Subcutaneous abdominal adipose tissue (tissue), 5 donors: Measurements from ENCODE around the gene PRR33.

Experiments
- H3K27ac ChIP-seq: one replicate; pipeline ENCODE4 v1.7.0; 2013; ENCODE audit warnings: low read depth, mild to moderate bottlenecking, inconsistent platforms, low read length, moderate library complexity
- H3K27me3 ChIP-seq, 5 donors: one replicate each; pipeline ENCODE4 v1.7.0; 2013; ENCODE audit warnings: low read length in 5 of 5, inconsistent platforms in 1 of 5; ENCODE audit not compliant: control insufficient read depth in 5 of 5, insufficient read depth in 4 of 5
- H3K36me3 ChIP-seq, 5 donors: one replicate each; pipeline ENCODE4 v1.7.0; 2013; ENCODE audit warnings: low read length in 5 of 5; ENCODE audit not compliant: control insufficient read depth in 5 of 5, insufficient read depth in 5 of 5
- H3K4me1 ChIP-seq, 5 donors: one replicate each; pipeline ENCODE4 v1.7.0; 2013; ENCODE audit warnings: low read length in 5 of 5, mild to moderate bottlenecking in 3 of 5, moderate library complexity in 1 of 5; ENCODE audit not compliant: control insufficient read depth in 5 of 5, insufficient read depth in 5 of 5
- H3K4me3 ChIP-seq, 5 donors: one replicate each; pipeline ENCODE4 v1.7.0; 2013; ENCODE audit warnings: low read length in 5 of 5, low read depth in 1 of 5
- H3K9ac ChIP-seq, 5 donors: one replicate each; pipeline ENCODE4 v1.7.0; 2013; ENCODE audit warnings: low read length in 5 of 5, mild to moderate bottlenecking in 4 of 5, moderate library complexity in 3 of 5
- H3K9me3 ChIP-seq, 5 donors: one replicate each; pipeline ENCODE4 v1.7.0; 2013; ENCODE audit warnings: low read length in 5 of 5; ENCODE audit not compliant: control insufficient read depth in 5 of 5
- donor health status: healthy.
- donor health status: healthy.
- donor health status: healthy.
- donor health status: healthy.
- donor health status: healthy.

Gene PRR33

DNA sequence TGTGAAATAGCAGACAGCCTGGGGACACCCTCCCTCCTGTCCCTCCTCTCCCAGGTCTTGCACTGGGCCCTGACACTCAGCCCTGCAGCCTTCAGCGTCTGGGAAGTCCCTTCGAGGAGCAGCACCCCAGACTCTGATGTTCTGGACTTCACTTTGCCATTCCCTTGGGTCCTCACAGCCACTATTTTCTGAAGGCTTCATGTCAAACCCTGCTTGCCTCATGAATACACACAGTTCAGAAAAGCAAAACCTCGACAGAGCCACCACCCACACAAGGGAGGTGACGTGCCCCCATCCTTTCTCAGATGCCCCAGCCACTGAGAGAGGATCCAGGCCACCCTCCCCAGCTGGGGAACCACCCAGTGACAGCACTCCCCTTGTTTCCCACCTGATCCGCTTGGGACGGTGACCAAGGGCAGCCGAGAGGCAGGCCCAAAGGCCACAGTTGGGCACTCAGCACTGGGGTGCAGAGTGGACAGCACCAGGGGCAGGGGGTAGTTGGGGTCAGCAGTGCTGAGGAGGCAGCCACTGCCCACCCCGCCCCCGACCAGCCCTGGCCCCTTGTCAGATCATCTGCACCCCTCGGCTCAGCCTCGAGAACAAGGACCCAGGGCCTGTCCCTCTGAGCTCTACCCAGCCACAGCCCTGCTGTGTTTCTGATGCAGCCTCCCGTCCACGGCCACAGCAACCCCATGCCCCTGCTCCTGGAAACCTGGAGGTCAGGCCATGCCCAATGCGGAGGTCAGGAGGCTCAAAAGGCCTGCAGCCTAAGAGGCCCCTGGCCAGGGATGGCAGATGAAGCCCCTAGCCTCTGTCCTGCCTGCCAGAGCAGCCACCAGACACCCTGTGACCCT, 24.7 kb upstream of the PRR33 start:
- H3K9me3 ChIP-seq: no peaks in the 10 kb centered on the region
- H3K27ac ChIP-seq: no peak overlapping the region
- no peaks in the 10 kb centered on the region for H3K36me3 ChIP-seq
- H3K27me3 ChIP-seq: peaks cover 0 to 12% (median 2%) of the 10 kb centered on the region in 5 donors
- H3K4me3 ChIP-seq: no peak overlapping the region
- peak overlapping the region in 1 of 5 donors; percentile 30 for H3K9ac ChIP-seq
- peaks cover under 1 to 73% (median 29%) of the 10 kb centered on the region in 5 donors for H3K4me1 ChIP-seq

DNA sequence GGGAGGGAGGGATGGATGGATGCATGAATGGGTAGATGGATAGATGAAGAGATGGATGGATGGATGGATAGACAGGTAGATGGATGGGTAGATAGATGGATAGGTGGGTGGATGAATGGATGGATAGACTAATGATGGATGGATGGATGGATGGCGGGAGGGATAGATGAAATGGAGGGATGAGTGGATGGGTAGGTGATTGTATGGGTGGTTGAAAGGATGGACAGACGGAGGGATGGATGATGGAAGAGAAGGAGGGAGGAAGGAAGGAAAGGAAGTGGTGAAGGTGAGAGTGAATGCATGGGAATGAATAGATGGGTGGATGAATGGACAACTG, 24.1 kb upstream of the PRR33 start:
- H3K9me3 ChIP-seq: no peaks in the 10 kb centered on the region
- H3K27ac ChIP-seq: no peak overlapping the region
- H3K36me3 ChIP-seq: no peaks in the 10 kb centered on the region
- no peak overlapping the region for H3K4me3 ChIP-seq
- peaks cover 0 to 70% (median 23%) of the 10 kb centered on the region in 5 donors for H3K4me1 ChIP-seq
- H3K27me3 ChIP-seq: peaks cover 0 to 12% (median 2%) of the 10 kb centered on the region in 5 donors
- H3K9ac ChIP-seq: no peak overlapping the region

DNA sequence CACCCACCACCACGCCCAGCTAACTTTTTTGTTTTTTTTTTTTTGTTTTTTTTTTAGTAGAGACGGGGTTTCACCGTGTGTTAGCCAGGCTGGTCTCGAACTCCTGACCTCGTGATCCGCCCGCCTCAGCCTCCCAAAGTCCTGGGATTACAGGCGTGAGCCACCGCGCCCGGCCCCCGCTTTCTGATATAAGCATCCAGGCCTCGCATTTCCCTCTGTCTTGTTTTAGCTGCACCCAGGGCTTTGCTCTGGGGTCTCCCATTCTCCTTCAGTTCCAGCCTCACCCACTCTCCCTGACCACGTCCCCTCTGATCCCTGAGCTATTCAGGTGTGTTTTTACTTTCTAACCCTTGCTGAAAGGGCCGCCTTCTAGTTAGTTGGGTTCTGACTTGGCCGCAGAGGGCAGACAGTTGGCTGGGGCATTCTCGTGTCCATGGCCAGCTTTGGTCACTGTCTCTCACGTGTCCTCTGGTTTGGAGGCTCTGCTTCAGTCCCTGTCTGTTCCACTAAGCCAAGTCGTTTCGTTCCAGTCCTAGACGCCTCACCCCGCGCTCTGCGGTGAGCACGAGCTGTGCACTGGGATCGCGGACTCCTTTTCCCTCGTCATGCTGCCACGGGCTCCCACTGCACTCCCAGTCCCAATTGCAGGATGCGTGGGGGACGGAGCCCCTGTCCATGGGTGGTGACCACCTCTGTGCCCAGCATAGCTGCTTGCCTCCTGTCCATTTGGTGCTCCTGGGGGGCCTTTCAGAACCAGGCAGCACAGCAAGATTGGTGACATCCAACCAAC, 21.8 kb upstream of the PRR33 start:
- Histone ChIP-seq H3K27me3 (peaks cover 0 to 7% (median 2%) of the 10 kb centered on the region in 5 donors), H3K4me3 (no peak overlapping the region), H3K36me3 (no peaks in the 10 kb centered on the region), H3K4me1 (peaks cover 0 to 68% (median 24%) of the 10 kb centered on the region in 5 donors), H3K9ac (no peak overlapping the region), H3K9me3 (no peaks in the 10 kb centered on the region), H3K27ac (no peak overlapping the region)

DNA sequence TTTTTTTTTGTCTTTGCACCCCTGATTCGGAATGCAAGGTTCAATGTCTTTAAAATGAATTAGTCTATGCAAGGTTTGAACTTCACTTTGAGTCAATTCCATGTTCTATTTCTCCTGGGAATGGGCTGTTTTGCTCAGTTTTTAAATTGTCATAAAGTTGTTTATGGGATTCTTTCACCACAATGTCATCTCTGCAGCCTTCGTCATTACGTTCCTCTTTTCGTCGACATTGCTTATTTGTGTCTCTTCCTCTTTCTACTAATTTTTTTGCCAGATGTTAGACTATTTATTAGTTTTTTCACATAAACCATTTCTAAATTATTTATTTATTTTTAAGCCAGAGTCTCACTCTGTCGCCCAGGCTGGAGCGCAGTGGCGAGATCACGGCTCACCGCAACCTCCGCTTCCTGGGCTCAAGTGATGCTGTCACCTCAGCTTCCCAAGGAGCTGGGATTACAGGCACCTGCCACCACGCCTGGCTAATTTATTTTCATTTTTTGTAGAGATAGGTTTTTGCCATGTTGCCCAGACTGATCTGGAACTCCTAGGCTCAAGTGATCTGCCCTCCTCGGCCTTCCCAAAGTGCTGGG, 20.7 kb upstream of the PRR33 start:
- Histone ChIP-seq H3K36me3 (no peaks in the 10 kb centered on the region), H3K9me3 (no peaks in the 10 kb centered on the region), H3K27ac (no peak overlapping the region), H3K4me3 (no peak overlapping the region), H3K9ac (no peak overlapping the region), H3K4me1 (peaks cover 4 to 67% (median 16%) of the 10 kb centered on the region in 5 donors), H3K27me3 (peaks cover 0 to 4% (median 0%) of the 10 kb centered on the region in 5 donors)

DNA sequence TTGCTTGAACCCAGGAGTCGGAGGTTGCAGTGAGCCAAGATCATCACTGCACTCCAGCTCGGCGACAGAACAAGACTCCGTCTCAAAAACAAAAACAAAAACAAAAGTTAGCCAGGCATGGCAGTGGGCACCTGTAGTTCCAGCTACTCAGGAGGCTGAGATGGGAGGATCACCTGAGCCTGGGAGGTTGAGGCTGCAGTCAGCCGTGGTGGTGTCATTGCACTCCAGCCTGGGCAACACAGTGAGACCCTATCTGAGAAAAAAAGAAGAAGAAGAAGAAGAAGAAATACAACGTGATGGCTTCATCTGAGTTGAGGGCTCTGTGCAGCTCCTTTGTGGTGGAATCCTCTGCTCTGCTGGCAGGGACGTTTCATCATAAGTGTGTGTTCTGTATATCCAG, 17.8 kb upstream of the PRR33 start:
- H3K36me3 ChIP-seq: no peaks in the 10 kb centered on the region
- H3K9ac ChIP-seq: no peak overlapping the region
- no peak overlapping the region for H3K4me3 ChIP-seq
- H3K4me1 ChIP-seq: peaks cover 6 to 72% (median 21%) of the 10 kb centered on the region in 5 donors
- H3K27me3 ChIP-seq: peaks cover 0 to 15% (median 4%) of the 10 kb centered on the region in 5 donors
- H3K27ac ChIP-seq: peak overlapping the region; percentile 73
- no peaks in the 10 kb centered on the region for H3K9me3 ChIP-seq

DNA sequence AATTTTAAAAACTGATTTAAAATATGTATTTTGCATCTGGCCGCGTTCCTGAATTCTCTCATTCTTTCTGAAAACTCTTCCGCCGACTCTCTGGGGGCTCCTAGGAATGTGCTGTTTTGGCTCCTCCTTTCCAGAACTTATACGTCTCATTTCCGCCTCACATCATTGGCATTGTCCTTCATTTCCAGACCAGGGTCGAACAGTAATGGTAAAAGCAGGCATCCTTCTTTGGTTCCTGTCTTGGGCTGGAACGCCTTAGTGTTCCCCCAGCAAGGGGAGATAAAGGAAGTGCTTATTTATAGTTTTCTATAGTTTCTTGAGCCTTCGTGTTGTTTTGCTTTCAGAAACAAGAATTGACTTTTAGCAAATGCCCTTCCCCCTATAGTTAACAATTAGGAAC, 16.9 kb upstream of the PRR33 start:
- H3K27ac ChIP-seq: peak overlapping the region; percentile 73

DNA sequence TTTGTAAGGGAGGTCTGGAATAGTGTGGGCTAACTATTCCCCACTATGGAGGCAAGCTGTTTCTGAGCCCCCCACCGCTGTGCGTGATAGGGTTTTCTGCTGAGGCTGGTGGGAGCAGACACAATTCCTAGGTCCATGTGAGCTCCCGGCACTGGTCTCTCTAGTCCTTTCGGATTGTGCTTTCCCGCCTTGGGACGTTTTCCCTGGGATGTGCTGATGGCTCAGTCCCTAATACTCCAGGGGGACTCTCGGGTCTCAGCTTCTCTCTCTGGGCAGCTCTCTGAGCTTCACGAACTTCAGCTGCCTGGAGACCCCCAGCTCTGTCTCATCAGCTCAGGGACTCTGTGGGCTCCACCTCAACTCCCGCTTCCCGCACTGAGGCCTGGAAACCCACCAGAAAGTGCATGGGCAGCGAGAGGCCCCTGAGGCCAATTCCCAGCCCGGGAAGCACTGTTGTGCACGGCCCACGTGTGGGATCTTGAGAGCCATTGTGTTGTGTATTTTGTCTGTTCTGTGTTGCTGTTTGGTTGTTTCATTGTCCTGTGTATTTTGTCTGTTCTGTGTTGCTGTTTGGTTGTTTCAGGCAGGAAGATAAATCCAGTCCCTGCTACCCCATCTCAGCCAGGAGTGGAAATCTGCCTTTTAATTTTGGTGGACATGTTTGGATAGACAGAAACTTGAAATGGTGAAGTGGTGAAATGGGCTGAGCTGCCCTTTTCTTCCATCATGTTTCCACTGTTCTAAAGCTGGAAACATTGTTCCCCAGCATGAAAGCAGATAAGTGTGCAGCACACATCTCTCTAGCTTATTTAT, 15.1 kb upstream of the PRR33 start:
- Histone ChIP-seq H3K27ac (peak overlapping the region; percentile 73), H3K27me3 (peaks cover 0 to 15% (median 4%) of the 10 kb centered on the region in 5 donors), H3K4me3 (no peak overlapping the region), H3K4me1 (peaks cover 6 to 49% (median 21%) of the 10 kb centered on the region in 5 donors), H3K9ac (peak overlapping the region in 1 of 5 donors; percentile 49), H3K9me3 (no peaks in the 10 kb centered on the region), H3K36me3 (no peaks in the 10 kb centered on the region)

More for the DNA sequence above, 16.9 kb upstream of the PRR33 start:
- Histone ChIP-seq H3K27me3 (peaks cover 0 to 15% (median 4%) of the 10 kb centered on the region in 5 donors), H3K9me3 (no peaks in the 10 kb centered on the region), H3K9ac (peak overlapping the region in 1 of 5 donors; percentile 14), H3K36me3 (no peaks in the 10 kb centered on the region), H3K4me3 (no peak overlapping the region), H3K4me1 (peaks cover 6 to 62% (median 21%) of the 10 kb centered on the region in 5 donors)

DNA sequence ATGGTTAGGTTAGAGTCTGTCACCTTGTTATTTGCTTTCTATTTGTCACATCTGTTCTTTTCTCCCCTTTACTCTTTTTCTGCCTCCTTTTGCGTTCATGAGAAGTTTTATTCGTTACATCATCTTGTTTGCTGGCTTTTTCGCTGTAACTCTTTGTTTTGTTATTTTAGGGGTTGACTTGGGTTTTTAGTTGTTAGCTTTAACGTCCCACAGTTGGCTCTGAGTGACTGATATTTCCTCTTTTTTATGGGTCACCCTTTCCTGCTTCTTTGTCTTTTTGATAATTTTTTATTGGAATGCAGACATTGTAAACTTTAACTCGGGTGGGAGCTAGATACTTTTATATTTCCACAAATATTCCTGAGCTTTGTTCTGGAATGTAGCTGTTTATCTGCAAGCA, 14.5 kb upstream of the PRR33 start:
- Histone ChIP-seq H3K4me1 (peaks cover 6 to 45% (median 21%) of the 10 kb centered on the region in 5 donors), H3K36me3 (no peaks in the 10 kb centered on the region), H3K9ac (peak overlapping the region in 1 of 5 donors; percentile 44), H3K9me3 (no peaks in the 10 kb centered on the region), H3K4me3 (no peak overlapping the region), H3K27me3 (peaks cover 0 to 15% (median 4%) of the 10 kb centered on the region in 5 donors), H3K27ac (peak overlapping the region; percentile 73)

DNA sequence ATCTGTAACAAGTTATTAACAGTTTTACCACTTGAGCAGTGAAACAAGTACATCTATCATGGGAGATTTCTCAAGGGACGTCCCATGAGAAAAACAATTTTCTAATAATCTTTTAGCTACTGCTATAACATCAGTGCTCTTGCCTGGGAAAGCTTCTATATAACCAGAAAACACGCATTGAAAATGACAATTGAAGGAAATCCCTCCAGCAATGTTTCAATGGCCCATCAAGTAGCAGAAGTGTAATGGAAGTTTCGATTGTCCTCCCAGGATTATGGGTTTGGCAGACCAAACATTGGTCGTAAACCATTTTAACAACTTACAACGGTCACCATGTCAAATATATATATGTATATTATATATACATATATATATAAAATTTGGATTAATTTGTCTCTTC, 8.0 kb upstream of the PRR33 start:
- peaks cover 0 to 9% (median 0%) of the 10 kb centered on the region in 5 donors for H3K4me1 ChIP-seq
- H3K4me3 ChIP-seq: no peak overlapping the region
- H3K9ac ChIP-seq: no peak overlapping the region
- H3K9me3 ChIP-seq: no peaks in the 10 kb centered on the region
- H3K36me3 ChIP-seq: no peaks in the 10 kb centered on the region
- H3K27me3 ChIP-seq: no peaks in the 10 kb centered on the region
- H3K27ac ChIP-seq: no peak overlapping the region
